ENCODE data around the gene OR10K2.

DNA sequence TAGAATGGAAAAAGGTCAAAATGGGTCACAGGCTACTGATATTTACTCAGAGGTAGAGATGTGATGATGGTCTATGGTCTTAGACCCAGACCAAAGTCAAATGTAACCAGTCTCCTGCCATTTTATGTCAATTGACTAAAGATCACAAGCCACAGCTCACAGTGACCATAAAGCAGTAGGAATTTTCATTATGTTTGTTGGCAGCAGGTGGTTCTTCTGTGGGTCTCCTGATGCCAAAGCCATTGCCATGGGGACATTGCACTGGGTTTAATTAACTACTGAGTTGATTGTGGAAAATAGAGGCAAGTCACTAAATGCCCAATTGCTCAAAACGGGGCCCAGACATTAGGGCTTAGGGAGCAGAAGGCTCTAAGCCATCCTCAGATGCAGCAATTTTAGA, at the start of gene OR10K2:
- TF ChIP-seq, protein P1, sequence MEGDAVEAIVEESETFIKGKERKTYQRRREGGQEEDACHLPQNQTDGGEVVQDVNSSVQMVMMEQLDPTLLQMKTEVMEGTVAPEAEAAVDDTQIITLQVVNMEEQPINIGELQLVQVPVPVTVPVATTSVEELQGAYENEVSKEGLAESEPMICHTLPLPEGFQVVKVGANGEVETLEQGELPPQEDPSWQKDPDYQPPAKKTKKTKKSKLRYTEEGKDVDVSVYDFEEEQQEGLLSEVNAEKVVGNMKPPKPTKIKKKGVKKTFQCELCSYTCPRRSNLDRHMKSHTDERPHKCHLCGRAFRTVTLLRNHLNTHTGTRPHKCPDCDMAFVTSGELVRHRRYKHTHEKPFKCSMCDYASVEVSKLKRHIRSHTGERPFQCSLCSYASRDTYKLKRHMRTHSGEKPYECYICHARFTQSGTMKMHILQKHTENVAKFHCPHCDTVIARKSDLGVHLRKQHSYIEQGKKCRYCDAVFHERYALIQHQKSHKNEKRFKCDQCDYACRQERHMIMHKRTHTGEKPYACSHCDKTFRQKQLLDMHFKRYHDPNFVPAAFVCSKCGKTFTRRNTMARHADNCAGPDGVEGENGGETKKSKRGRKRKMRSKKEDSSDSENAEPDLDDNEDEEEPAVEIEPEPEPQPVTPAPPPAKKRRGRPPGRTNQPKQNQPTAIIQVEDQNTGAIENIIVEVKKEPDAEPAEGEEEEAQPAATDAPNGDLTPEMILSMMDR (IDR thresholded peaks at IDR 0.05; ENCODE audit: low read depth, low read length, missing input control): no peak
- TF ChIP-seq, protein P2, sequence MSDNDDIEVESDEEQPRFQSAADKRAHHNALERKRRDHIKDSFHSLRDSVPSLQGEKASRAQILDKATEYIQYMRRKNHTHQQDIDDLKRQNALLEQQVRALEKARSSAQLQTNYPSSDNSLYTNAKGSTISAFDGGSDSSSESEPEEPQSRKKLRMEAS (IDR thresholded peaks at IDR 0.05): no peak
- no peak for TF ChIP-seq YY1 (IDR thresholded peaks at IDR 0.05)
